Heart left ventricle (tissue), 16 donors: Measurements from ENCODE around the gene SGCA. TPM values are rescaled to one million over a fixed set of nuclear protein-coding genes. Genes with fewer than 3 reads are reported as not detected.

Experiments used
- ATAC-seq, 4 donors: fragments of 200-7000 bp; cut with Tn5 transposase; one replicate each; pipeline ENCODE4 v1.9.1; 2020 to 2022; ENCODE audit warnings: moderate library complexity in 4 of 4, mild to moderate bottlenecking in 3 of 4, moderate number of reproducible peaks in 1 of 4
- DNase-seq, 5 donors: peaks; one replicate each; pipeline ENCODE4 v3.0.0-alpha.2; 2020
- H3K27ac ChIP-seq, 12 donors: fragments of 200-600 bp; sonication (generic) in 4 of 12; one replicate each; pipeline versions ENCODE4 v1.5.0 to v1.8.0; 2016 to 2022; ENCODE audit warnings: mild to moderate bottlenecking in 2 of 12
- H3K27me3 ChIP-seq, 9 donors: fragments of 200-600 bp; sonication (generic) in 2 of 9; one replicate each; pipeline versions ENCODE4 v1.5.1 to v1.8.0; 2016 to 2022; ENCODE audit warnings: mild to moderate bottlenecking in 3 of 9
- H3K36me3 ChIP-seq, 9 donors: fragments of 200-600 bp; sonication (generic) in 2 of 9; one replicate each; pipeline versions ENCODE4 v1.5.0 to v1.8.0; 2018 to 2022; ENCODE audit warnings: mild to moderate bottlenecking in 2 of 9
- H3K4me1 ChIP-seq, 12 donors: fragments of 200-600 bp; sonication (generic) in 4 of 12; one replicate each; pipeline versions ENCODE4 v1.5.0 to v1.8.0; 2016 to 2022; ENCODE audit warnings: mild to moderate bottlenecking in 3 of 12
- H3K4me3 ChIP-seq, 12 donors: fragments of 200-600 bp; sonication (generic) in 4 of 12; one replicate each; pipeline versions ENCODE4 v1.5.0 to v1.8.0; 2017 to 2022; ENCODE audit warnings: mild to moderate bottlenecking in 9 of 12, moderate library complexity in 4 of 12
- H3K9me3 ChIP-seq, 12 donors: fragments of 200-600 bp; sonication (generic) in 4 of 12; one replicate each; pipeline versions ENCODE4 v1.5.0 to v1.8.0; 2016 to 2022; ENCODE audit warnings: mild to moderate bottlenecking in 1 of 12
- CTCF ChIP-seq, 12 donors: fragments of 200-600 bp; sonication (generic) in 4 of 12; IDR thresholded peaks; one replicate each; pipeline versions ENCODE4 v1.5.0 to v1.8.0; 2018 to 2022; ENCODE audit warnings: antibody characterized with exemption in 12 of 12, mild to moderate bottlenecking in 5 of 12
- POLR2A ChIP-seq, 2 donors: fragments of 450-650 bp; IDR thresholded peaks; one replicate each; pipeline ENCODE4 v1.6.1; 2017; ENCODE audit warnings: antibody characterized with exemption in 2 of 2, mild to moderate bottlenecking in 2 of 2, moderate library complexity in 2 of 2
- WGBS, 4 donors: extraction: QIAGEN DNeasy Blood & Tissue Kit in 2 of 4; methylation state at CpG; one replicate each; pipeline versions ENCODE4 v1.1.5 to v1.1.7; 2013 to 2018; 5-methylcytosine and 5-hydroxymethylcytosine counted together
- intact Hi-C, 10 donors: fragments of 100-400 bp; cut with DNase I; formaldehyde crosslinking; loops; one replicate each; pipeline versions ENCODE4 v1.11.1 to v1.14.2; 2022
- polyA plus RNA-seq, 2 donors: library from polyadenylated mRNA; stranded (reverse); fragments of 200-250 nt; gene quantifications; one replicate each; pipeline ENCODE4 v1.2.3, GENCODE V29; 2013
- total RNA-seq, 9 donors: library from RNA; depleted of rRNA in 2 of 9; stranded (reverse); fragments of >200 nt in 2 of 9; fragmentation: NEBNext Ultra II Directional in 3 of 9; extraction: Animal tissue kit (Norgen Biotek cat#: 25700) in 3 of 9; gene quantifications; one replicate each; pipeline versions ENCODE4 v1.1.0 to v1.2.4, GENCODE V29; 2016 to 2023
- donor health status: ischemic (EF 13 %, LVEDD 7.1; RV severe dilation, severe dysfunction).
- donor health status: healthy with polysubstance abuse.
- donor health status: DM: no; HTN: yes; CAD: no.
- donor health status: DM: no; HTN: no; CAD: no.
- donor health status: ischemic (EF 25% LVEDD 6.9; RV normal size, moderate dysfunction).
- donor health status: ischemic (EF 25% LVEDD 5.7; RV mildly dilated, moderate dysfunction).
- donor health status: healthy.
- donor health status: DM: yes; HTN: yes; CAD: no.
- donor health status: ischemic (EF 35%, LVEDD 5.7; RV mildly dilated, moderate dysfunction).
- donor health status: nonischemic (EF 11% LVEDD 7.7; RV severe dilation, severe dysfunction).
- donor health status: DM: yes; HTN: yes; CAD: no.
- donor health status: PGD.
- donor health status: ischemic (EF 29% LVEDD 5.4; RV normal size, mild dysfunction).
- donor health status: nonischemic (EF 23%, LVEDD 6.1; RV moderate dilation, normal function).

The SGCA gene
- total and polyA plus RNA-seq, 11 donors = 96.5 to 225 (median 151) TPM

DNA sequence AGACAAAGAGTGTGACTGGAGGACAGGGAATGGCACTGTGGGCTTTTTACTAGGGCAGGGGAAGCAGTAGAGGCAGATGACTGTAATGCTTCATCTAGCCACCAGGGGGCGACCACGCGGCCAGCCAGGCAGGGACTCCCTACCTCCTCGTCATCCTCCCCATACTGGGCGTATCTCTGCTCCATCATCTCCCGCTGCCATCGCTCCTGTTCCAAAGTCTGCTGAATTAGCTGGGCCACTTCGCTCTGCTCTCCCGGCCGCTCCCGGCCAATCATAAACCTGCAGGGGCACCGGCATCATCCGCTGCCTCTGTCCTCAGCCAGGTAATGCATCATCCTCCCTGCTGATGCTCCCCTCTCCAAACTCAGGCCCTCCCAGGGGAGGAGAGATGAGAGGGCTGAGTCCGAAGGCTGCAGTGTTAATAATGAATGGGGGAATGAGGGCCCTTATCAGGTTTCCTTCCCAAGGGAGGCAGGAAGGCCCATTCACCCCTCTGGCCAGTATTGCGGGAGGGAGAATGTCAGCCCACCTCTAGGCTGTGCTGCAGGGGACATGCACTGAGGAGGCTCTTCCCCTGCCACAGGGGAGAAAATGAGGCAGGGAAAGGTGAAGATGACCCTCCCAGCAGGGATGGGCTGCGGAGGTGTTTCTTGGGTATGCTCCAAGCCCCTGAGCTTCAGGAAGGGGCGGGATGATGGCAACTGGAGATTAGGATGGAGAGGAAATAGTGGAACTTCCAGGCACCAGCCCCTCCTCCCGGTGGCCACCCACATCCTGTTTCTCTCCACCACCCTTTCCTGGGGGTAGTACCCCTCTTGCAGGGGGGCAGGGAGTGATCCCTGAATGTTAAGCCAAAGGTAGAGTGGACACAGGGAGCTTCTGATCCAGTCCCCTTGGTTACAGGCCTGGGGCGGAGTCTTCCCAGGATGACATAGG is 25.6 kb upstream of the SGCA start:
- H3K27me3 ChIP-seq = no peaks in the 10 kb centered on the region
- 31 to 36% (median 32%) methylated on average over 19 of the region's 19 CpGs for WGBS, 4 donors
- peaks cover 0 to 100% (median 96%) of the 10 kb centered on the region in 9 donors for H3K36me3 ChIP-seq
- peak overlapping the region in 3 of 12 donors; percentile 6 to 14 (median 9) for H3K4me3 ChIP-seq
- peak overlapping the region; percentile 29 to 80 (median 56) for H3K27ac ChIP-seq
- peak; percentile 82 to 89 (median 84) for DNase-seq
- TF ChIP-seq POLR2A (IDR thresholded peaks at IDR 0.05) = no peak
- peak; percentile 89 to 99 (median 95) for TF ChIP-seq CTCF (IDR thresholded peaks at IDR 0.05)
- intact Hi-C loops = loop anchor here in 3 of 10 donors (1.0 to 2.0 kb wide), 2 partner anchors 21 kb away; no protein-coding TSS in a partner anchor
- peak; percentile 57 to 85 (median 74) for ATAC-seq
- H3K4me1 ChIP-seq = peaks cover 0 to 48% (median 32%) of the 10 kb centered on the region in 12 donors
- no peaks in the 10 kb centered on the region for H3K9me3 ChIP-seq

GRCh38 chr17:50141026-50141744 is 24.6 kb upstream of the SGCA start:
- H3K4me3 ChIP-seq = peak overlapping the region in 1 of 12 donors; percentile 6
- peaks cover 6 to 58% (median 41%) of the 10 kb centered on the region in 12 donors for H3K4me1 ChIP-seq
- peak overlapping the region; percentile 29 to 80 (median 56) for H3K27ac ChIP-seq
- ATAC-seq (peak in 1 of 4 donors; percentile 2), DNase-seq (peak in 1 of 5 donors; percentile 21)
- 78 to 86% (median 82%) methylated on average over 14 to 16 of the region's 16 CpGs for WGBS, 4 donors
- peaks cover 0 to 91% (median 87%) of the 10 kb centered on the region in 9 donors for H3K36me3 ChIP-seq
- intact Hi-C loops = loop anchor here in 1 of 10 donors (2.0 kb wide), 1 partner anchor 20 kb away; no protein-coding TSS in a partner anchor
- H3K27me3 ChIP-seq = no peaks in the 10 kb centered on the region
- TF ChIP-seq POLR2A (IDR thresholded peaks at IDR 0.05) = no peak
- no peak for TF ChIP-seq CTCF (IDR thresholded peaks at IDR 0.05)
- H3K9me3 ChIP-seq = no peaks in the 10 kb centered on the region

DNA sequence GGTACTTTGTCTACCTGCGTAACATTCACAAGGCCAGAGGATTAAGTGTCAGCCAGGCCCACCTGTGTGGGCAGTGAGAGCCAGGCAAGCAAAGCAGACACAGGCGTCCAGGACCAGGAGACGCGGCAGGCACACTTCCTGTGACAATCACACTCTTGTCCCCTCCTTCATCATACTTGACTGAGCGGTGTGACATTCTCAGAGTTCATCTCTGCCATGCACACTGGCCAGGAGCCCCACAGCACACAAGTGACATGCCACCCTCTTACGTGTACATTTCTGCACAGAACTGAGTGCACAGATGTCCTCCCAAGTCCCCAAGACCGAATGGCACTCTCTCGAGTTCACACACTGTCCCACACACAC is 24.1 kb upstream of the SGCA start:
- Histone ChIP-seq H3K4me3 (peak overlapping the region in 1 of 12 donors; percentile 28), H3K9me3 (no peaks in the 10 kb centered on the region), H3K27ac (peak overlapping the region in 8 of 12 donors; percentile 29 to 80 (median 73)), H3K36me3 (peaks cover 0 to 86% (median 82%) of the 10 kb centered on the region in 9 donors), H3K27me3 (no peaks in the 10 kb centered on the region), H3K4me1 (peaks cover 11 to 64% (median 47%) of the 10 kb centered on the region in 12 donors)
- 56 to 72% (median 67%) methylated on average over 8 of the region's 8 CpGs for WGBS, 4 donors
- no peak for ATAC-seq
- intact Hi-C loops = loop anchor here in 1 of 10 donors (2.0 kb wide), 1 partner anchor 19 kb away; no protein-coding TSS in a partner anchor
- TF ChIP-seq POLR2A (IDR thresholded peaks at IDR 0.05) (no peak), CTCF (IDR thresholded peaks at IDR 0.05) (no peak)
- no peak for DNase-seq
